Parathyroid adenoma (tissue), 2 donors: ENCODE data around the gene CCDC85C.
A peak's percentile ranks its signal among the peaks of the same experiment; 100 is the strongest.

Experiments used
- H2AFZ ChIP-seq: fragments of 300-600 bp; sonication (generic); one replicate; pipeline ENCODE4 v1.7.0; 2017; ENCODE audit warnings: antibody characterized with exemption, mild to moderate bottlenecking
- H3K27ac ChIP-seq: fragments of 300-600 bp; sonication (generic); one replicate; pipeline ENCODE4 v1.7.0; 2017
- H3K27me3 ChIP-seq: fragments of 300-600 bp; sonication (generic); one replicate; pipeline ENCODE4 v1.7.0; 2017; ENCODE audit warnings: low read length; ENCODE audit not compliant: control insufficient read depth, insufficient read depth
- H3K36me3 ChIP-seq: fragments of 300-600 bp; sonication (generic); one replicate; pipeline ENCODE4 v1.7.0; 2017; ENCODE audit warnings: low read length; ENCODE audit not compliant: control insufficient read depth, insufficient read depth
- H3K4me1 ChIP-seq: fragments of 300-600 bp; sonication (generic); one replicate; pipeline ENCODE4 v1.7.0; 2017; ENCODE audit warnings: control low read depth
- H3K4me2 ChIP-seq: fragments of 300-600 bp; sonication (generic); one replicate; pipeline ENCODE4 v1.7.0; 2017; ENCODE audit warnings: low read length
- H3K4me3 ChIP-seq: fragments of 300-600 bp; sonication (generic); one replicate; pipeline ENCODE4 v1.7.0; 2017; ENCODE audit warnings: low read depth, low read length
- H3K79me2 ChIP-seq: fragments of 300-600 bp; sonication (generic); one replicate; pipeline ENCODE4 v1.7.0; 2017; ENCODE audit warnings: control low read depth
- H3K9ac ChIP-seq: fragments of 300-600 bp; sonication (generic); one replicate; pipeline ENCODE4 v1.7.0; 2017; ENCODE audit warnings: mild to moderate bottlenecking
- H3K9me3 ChIP-seq: fragments of 300-600 bp; sonication (generic); one replicate; pipeline ENCODE4 v1.7.0; 2017; ENCODE audit warnings: low read length; ENCODE audit not compliant: control insufficient read depth
- TF ChIP-seq, protein P1 (sequence below): fragments of 300-600 bp; sonication (generic); IDR thresholded peaks from one replicate; pipeline ENCODE4 v1.7.0; 2017; ENCODE audit warnings: antibody characterized with exemption, mild to moderate bottlenecking
- donor health status: primary hyperparathyroidism.

CCDC85C gene

DNA sequence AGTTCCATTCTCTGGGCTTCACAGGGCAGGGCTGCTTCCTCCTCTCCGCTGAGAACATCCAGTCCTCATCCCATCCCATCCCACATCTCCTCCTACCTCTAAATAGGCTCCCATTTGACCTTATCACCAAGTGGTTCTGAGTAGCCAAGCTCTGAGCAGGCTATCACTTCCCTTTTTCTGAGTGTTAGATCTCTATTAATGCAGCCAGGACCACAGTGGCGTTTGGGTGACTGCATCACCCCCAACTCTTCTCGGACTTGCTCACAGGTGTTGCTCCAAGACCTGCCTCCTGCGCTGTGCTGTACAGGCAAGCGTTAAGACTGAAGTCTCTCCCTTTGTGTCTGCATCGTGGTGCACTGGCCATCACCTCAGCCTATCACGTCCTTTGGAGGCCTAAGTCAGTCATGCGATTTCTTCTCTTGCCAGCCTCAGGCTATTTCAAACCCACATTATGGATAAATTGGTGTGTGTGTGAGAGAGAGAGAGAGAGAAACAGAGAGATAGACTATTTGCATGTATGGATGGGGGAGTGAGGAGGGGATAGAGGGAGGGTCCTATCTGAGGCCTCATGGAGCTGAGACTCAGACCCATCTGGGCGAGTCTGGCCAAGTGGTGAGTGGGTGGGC, 28.5 kb upstream of the CCDC85C start:
- no peak overlapping the region for H3K4me3 ChIP-seq
- H3K4me2 ChIP-seq: no peak overlapping the region
- no peak overlapping the region for H2AFZ ChIP-seq
- no peaks in the 10 kb centered on the region for H3K27me3 ChIP-seq
- no peaks in the 10 kb centered on the region for H3K4me1 ChIP-seq
- no peaks in the 10 kb centered on the region for H3K36me3 ChIP-seq
- no peaks in the 10 kb centered on the region for H3K79me2 ChIP-seq
- TF ChIP-seq, protein P1, sequence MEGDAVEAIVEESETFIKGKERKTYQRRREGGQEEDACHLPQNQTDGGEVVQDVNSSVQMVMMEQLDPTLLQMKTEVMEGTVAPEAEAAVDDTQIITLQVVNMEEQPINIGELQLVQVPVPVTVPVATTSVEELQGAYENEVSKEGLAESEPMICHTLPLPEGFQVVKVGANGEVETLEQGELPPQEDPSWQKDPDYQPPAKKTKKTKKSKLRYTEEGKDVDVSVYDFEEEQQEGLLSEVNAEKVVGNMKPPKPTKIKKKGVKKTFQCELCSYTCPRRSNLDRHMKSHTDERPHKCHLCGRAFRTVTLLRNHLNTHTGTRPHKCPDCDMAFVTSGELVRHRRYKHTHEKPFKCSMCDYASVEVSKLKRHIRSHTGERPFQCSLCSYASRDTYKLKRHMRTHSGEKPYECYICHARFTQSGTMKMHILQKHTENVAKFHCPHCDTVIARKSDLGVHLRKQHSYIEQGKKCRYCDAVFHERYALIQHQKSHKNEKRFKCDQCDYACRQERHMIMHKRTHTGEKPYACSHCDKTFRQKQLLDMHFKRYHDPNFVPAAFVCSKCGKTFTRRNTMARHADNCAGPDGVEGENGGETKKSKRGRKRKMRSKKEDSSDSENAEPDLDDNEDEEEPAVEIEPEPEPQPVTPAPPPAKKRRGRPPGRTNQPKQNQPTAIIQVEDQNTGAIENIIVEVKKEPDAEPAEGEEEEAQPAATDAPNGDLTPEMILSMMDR: no peak
- H3K27ac ChIP-seq: no peak overlapping the region
- H3K9me3 ChIP-seq: no peaks in the 10 kb centered on the region
- H3K9ac ChIP-seq: no peak overlapping the region

DNA sequence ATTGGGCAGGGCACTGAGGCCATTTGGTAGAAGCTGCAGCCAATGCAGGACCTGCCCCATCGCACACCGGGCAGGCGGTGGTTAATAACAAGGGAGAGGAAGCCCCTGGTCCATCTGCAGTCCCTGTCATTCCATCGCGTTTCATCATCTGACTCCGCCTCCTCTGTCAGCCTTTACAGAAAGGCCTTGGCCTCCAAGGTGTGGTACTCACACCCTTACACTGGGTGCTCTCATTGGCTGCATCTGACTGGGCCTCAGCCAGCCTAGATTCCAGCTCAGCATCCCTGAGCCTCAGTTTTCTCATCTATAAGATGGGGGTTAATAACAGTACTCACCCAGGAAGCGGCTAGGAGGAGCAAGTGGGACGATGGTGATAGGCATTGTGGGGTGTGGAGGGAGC, 26.2 kb upstream of the CCDC85C start:
- no peaks in the 10 kb centered on the region for H3K36me3 ChIP-seq
- TF ChIP-seq, protein P1: no peak
- no peaks in the 10 kb centered on the region for H3K4me1 ChIP-seq
- H3K4me2 ChIP-seq: no peak overlapping the region
- no peak overlapping the region for H3K27ac ChIP-seq
- no peaks in the 10 kb centered on the region for H3K27me3 ChIP-seq
- no peak overlapping the region for H2AFZ ChIP-seq
- no peak overlapping the region for H3K4me3 ChIP-seq
- no peaks in the 10 kb centered on the region for H3K79me2 ChIP-seq
- H3K9me3 ChIP-seq: no peaks in the 10 kb centered on the region
- H3K9ac ChIP-seq: no peak overlapping the region

GRCh38 chr14:99628887-99629618, 25.0 kb upstream of the CCDC85C start:
- Histone ChIP-seq H3K4me1 (no peaks in the 10 kb centered on the region), H3K4me3 (no peak overlapping the region), H3K27me3 (no peaks in the 10 kb centered on the region), H3K9ac (no peak overlapping the region), H3K4me2 (no peak overlapping the region), H3K9me3 (no peaks in the 10 kb centered on the region), H2AFZ (peak overlapping the region; percentile 60), H3K79me2 (no peaks in the 10 kb centered on the region), H3K36me3 (no peaks in the 10 kb centered on the region), H3K27ac (no peak overlapping the region)
- TF ChIP-seq, protein P1: peak; percentile 97

GRCh38 chr14:99627510-99628381, 23.7 kb upstream of the CCDC85C start:
- Histone ChIP-seq H3K27me3 (no peaks in the 10 kb centered on the region), H3K9me3 (no peaks in the 10 kb centered on the region), H3K27ac (no peak overlapping the region), H2AFZ (no peak overlapping the region), H3K4me3 (no peak overlapping the region), H3K9ac (no peak overlapping the region), H3K4me2 (no peak overlapping the region), H3K4me1 (no peaks in the 10 kb centered on the region), H3K36me3 (no peaks in the 10 kb centered on the region), H3K79me2 (no peaks in the 10 kb centered on the region)
- TF ChIP-seq, protein P1: no peak
